Activated T-helper 1 cell treated with Interleukin-2 at 50 U/mL for 16 hours (primary cell): ENCODE results near the gene CCDC112.
"Not testable (repeated sequence)": the region's sequence is repeated elsewhere in the genome, so short reads cannot be mapped to it uniquely, and the experiment has no call there.

Experiments
- DNase-seq: peaks from one replicate; pipeline ENCODE4 v3.0.0-alpha.2; 2020; ENCODE audit warnings: low read depth

Gene CCDC112

DNA sequence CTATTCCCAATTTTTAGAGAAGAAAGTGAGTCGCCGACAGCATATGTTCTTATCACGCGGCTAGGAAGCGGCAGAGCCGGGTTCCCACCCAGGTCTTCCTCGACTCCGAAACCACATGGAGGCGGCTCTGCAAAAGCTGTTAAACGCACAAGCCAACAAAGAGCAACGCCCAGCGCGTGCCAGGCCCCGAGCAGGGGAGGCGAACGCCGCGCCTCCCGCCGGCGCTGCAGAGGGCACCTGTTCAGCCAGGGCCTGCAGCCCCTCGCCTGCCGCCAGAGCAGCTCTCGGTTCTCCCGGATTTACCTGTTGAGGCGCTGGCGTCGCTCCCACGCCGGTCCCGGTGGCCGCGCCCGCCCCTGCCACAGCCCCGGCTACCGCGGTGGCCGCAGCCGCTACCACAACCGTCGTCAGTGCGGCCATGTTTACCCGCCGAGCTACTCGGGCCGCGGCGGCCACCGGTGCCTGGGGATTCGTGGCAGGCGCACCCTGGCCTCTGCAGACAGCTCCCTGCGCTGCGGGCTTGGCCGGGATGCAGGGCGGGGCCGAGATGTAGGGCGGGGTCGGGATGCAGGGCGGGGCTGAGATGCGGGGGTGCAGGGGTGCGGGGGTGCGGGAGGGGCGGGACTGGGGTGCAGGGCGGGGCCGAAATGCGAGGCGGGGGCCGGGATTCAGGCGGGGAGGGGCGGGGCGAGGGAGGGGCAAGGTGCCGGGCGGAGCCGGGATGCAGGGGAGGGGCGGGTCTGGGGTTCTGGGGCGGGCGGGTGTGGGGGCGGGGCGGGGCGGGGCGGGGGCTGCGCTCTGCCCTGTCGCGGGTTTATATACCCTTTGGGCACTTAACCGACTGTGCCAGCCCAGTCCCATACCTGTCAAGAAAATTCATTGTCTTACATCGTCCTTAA is at the start of gene CCDC112:
CCDC112 (minus strand) TSS at position 531 of the 899 bp plus-strand sequence; CDS start at position 420, 111 bp downstream.
- DNase-seq = peak; percentile 63

DNA sequence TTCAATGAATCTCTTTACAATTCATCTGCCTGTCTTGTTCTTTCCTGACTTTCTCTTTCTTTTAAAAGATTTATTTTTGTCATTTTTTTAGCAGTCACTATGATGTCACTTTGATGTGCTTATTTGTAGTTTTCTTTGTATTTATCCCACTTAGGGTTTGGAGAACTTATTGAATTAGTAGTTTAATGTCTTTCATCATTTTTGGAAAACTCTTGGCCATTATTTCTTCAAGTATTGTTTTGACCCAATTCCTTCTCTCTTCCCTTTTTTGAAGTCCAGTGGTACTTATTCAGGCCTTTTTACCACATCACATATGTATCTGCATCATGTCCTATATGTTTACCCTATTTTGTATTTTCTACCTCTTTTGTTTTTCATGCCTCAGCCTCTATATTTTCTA is 48.9 kb upstream of the CCDC112 start:
- no peak for DNase-seq

DNA sequence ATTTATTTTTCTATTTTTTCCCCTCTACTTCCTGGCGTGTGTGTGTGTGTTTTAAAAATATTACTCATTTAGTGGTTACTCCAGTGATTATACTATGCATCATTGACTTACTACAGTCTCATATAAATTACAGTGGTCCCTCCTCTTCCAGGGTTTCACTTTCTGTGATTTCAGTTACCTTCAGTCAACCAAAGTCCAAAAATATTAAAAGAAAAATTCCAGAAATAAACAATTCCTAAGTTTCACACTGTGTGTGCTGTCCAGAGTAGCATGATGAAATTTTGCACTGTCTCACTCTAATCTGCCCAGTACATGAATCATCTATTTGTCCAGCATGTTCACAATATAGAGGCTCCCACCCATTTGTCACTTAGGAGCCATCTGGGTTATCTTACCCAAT is 47.4 kb upstream of the CCDC112 start:
- no peak for DNase-seq

DNA sequence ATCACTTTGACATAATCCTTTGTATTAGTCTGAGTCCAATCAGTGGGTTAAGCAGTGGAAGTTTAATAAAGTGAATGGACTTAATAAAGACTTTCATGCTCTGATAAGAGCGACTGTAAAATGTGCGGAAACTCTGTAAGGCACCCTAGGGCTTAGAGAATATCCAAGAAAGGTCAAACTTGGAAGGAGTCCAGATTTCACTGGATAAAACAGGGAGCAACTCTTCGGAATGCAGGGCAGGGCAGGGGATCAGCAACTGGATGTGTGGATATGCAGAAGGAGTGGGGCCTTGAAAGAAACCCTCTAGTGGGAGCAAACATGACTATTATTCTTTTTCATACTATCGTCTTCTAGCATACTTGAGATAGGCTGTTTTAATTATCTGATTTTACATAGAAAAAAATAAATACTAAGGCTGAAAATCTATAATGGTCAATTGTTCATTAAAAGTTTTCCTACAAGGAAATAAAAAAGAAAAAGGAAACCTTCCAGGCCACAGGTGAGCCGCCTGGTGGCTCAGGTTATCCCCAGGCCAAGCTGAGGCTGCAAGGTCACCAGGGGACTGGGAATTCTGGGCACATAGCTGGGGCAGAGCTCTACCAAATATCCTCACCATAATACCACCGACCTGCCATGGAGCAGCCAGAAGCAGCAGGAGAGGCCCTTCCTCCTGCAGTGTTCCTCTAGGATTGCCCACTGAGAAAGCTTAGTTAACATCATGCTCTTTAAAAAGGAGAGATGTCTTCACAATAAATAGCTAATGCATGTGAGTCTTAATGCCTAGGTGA is 46.3 kb upstream of the CCDC112 start:
- DNase-seq = no peak

GRCh38 chr5:115341745-115342144 is 45.3 kb upstream of the CCDC112 start:
- no peak for DNase-seq

- DNase-seq = no peak
These were observed 42.4 kb upstream of the CCDC112 start for GRCh38 chr5:115338851-115339250.

GRCh38 chr5:115337882-115338281 is 41.4 kb upstream of the CCDC112 start:
- DNase-seq = no peak

DNA sequence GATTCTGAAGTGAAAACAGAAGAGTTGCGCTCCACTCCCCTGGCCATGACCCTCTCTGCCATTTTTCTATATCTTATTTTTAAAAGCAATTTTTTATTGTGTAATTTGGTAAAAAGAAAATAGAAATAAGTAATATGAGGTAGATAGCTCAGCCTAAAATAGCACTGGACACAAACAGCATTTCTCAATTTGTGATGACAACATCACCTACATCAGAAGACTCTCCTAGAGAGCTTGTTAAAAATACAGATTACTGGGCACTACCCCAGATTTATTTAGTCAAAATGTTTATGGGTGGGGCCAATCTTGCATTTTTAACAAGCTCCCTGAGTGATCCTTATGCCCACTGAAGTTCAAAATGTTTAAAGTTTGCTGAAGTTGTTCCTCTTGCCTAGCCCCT is 40.5 kb upstream of the CCDC112 start:
- DNase-seq = no peak

DNA sequence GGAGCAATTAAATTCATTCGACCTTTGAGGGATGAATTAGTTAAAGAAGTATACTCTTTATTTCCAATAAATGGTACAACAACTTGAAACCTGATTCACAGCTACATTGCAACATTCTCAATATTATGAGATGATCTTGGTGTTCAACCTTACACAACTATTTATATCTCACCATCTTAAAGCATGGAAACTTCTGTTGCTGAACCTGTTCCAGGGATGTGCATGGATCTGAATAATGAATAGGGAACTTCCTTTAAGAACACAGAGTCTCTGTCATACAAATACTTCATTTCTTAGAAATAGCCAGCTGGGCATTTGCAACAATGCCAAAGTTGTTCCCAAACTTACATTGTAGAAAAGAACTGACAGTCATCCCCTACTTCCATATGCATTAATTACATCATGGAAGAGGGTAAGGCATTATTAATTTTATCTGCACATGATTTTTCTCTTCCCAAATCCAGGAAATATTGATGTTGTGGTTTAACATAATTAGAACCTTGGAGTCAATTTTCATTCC is 39.8 kb upstream of the CCDC112 start:
- DNase-seq = no peak

- DNase-seq = no peak
These were observed 38.8 kb upstream of the CCDC112 start for GRCh38 chr5:115335301-115335700.

DNA sequence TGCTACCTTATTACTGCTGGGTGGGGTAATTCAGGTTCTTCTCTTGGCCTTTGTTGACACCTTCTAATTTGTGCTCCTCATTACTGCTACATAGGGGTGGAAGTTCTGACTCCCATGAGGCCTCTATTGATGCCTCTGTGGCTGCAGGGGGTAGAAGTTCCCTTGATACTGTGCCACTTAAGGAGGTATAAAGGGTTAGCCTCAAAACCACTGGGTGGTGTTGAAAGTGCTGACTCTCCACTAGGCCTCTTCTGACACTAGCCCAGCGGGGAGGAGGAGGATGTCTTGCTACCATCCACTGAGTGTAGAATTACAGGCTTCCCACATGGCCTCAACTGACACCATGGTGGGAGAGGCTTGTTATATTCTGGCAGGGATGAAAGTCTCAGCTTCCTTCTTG is 36.7 kb upstream of the CCDC112 start:
- no peak for DNase-seq

DNA sequence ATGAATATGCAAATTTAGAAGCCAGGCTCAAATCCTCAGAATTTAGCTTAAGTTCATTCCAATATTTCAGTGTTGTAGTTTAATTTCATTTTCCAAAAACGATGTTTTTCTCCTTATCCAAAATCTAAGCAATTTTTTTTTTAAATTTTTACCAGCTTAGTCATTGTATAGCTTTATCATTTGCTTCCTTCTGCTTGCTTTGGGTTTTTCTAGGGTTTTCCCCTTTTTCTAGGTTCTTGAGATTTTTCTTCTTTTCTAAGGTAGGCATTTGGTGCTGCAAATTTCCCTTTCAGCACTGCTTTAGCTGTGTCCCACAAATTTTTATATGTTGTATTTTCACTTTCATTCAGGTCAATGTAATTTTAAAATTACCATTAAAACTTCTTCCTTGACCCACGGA is 34.4 kb upstream of the CCDC112 start:
- DNase-seq = no peak

GRCh38 chr5:115329475-115329874 is 33.0 kb upstream of the CCDC112 start:
- no peak for DNase-seq

GRCh38 chr5:115328617-115329274 is 32.3 kb upstream of the CCDC112 start:
- not testable (repeated sequence) for DNase-seq

GRCh38 chr5:115325296-115325959 is 29.0 kb upstream of the CCDC112 start:
- DNase-seq = no peak

GRCh38 chr5:115324021-115324420 is 27.6 kb upstream of the CCDC112 start:
- DNase-seq = no peak

GRCh38 chr5:115322729-115323128 is 26.3 kb upstream of the CCDC112 start:
- DNase-seq = no peak

- DNase-seq = no peak
These were observed 24.9 kb upstream of the CCDC112 start for GRCh38 chr5:115321309-115321708.

DNA sequence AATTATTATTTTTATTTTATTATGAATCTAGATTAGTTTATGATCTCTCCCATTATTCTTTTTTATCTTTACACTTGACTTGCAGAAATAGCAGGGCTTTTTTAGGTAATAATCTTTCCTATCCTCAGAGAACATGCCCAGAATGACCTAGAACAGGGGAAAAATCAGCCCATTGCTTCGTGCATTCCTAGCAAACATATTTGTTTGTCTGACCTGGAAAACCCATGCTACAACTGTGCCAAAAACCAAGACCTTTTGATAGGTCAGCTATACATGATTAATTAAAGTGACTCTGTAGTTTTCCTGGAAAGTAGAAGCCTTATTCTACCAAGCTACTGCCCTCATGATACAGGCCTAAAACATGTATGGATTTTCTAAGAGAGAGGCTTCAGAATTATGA is 24.1 kb upstream of the CCDC112 start:
- no peak for DNase-seq

GRCh38 chr5:115320006-115320405 is 23.6 kb upstream of the CCDC112 start:
- no peak for DNase-seq

DNA sequence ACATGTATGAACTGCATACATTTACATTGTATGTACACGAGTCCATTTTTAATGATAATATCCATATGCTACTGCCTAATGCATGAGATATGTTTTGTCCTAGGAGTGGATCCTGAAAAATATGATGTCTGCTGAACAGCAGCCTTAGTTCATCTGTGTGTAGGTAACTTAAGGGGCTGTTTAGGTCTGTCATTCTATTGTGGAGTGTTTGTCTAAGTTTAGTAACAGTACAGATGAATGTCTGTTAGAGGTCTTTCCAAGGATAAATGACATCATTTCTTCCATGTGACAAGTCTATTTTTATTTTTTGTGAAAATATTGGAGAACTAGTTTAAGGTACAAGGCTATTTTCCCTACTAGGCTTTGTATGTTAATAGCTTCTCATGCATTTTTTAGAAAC is 22.6 kb upstream of the CCDC112 start:
- no peak for DNase-seq

DNA sequence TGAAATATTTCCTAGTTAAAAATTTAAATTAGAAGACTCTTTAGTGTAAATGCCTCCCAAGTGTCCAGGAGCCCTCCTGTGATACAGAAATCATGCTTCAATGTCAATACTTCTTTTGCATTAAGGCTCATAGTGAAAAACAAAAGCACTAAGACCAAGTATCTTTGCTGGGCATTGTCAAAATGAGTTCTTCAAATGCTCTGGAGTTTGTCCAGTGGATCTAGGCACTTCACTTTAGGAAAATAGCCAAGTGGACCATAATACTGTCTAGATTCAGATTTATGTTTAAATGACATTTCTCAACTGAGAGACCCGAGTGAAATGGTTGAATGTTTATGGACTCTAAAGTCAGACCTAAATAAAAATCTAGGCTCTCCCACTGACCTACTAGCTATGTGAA is 21.3 kb upstream of the CCDC112 start:
- DNase-seq = no peak
